ENCODE measurements around the gene TBCK. TPM values are rescaled to one million over a fixed set of nuclear protein-coding genes. Genes with fewer than 3 reads are reported as not detected.

TBCK gene
- total RNA-seq, 1 experiment from 2014 or later, result 25.5 TPM

DNA sequence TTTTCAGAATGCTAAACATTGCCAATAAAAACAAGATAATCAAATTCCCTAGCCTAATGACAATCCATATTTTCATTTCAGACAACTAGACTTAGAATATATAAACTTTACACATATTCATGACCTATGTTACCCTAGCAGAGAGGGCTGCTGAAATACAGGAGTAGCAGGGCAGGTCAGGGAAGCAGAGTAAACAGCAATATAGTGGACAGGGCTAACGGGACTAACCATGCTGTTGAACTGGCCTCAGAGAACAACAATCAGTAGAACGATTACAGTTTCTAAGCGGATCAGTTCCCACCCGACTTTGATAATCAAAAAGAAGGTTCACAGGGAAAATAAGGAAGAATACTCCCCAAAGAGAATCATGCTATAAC is 14.0 kb downstream of the TBCK start:
- H3K4me3 ChIP-seq (ENCODE audit: low read depth, low read length, poor library complexity, severe bottlenecking), result no peak overlapping the region
- intact Hi-C loops (cut with micrococcal nuclease; ENCODE audit: unreplicated experiment), result no loop called here
- POLR2A ChIA-PET (ENCODE audit: low non-redundant PET), result no interaction called here
- H3K36me3 ChIP-seq (ENCODE audit: insufficient read depth, low read length, poor library complexity, severe bottlenecking), result peaks cover 15% of the 10 kb centered on the region
- H3K9me3 ChIP-seq (ENCODE audit: low read depth, low read length, poor library complexity, severe bottlenecking), result no peaks in the 10 kb centered on the region
- no peaks in the 10 kb centered on the region for H3K27me3 ChIP-seq (replicated peaks; ENCODE audit: insufficient read depth, low read depth, low read length, poor library complexity)
- no peak overlapping the region for H3K27ac ChIP-seq (ENCODE audit: low read depth, low read length, poor library complexity, severe bottlenecking)
- no peaks in the 10 kb centered on the region for H3K4me1 ChIP-seq (ENCODE audit: insufficient read depth, low read length, poor library complexity, severe bottlenecking)
- TF ChIP-seq EZH2 (IDR thresholded peaks at IDR 0.05; ENCODE audit: borderline replicate concordance, low read depth, low read length, poor library complexity, severe bottlenecking), result no peak
- TF ChIP-seq, protein P1, sequence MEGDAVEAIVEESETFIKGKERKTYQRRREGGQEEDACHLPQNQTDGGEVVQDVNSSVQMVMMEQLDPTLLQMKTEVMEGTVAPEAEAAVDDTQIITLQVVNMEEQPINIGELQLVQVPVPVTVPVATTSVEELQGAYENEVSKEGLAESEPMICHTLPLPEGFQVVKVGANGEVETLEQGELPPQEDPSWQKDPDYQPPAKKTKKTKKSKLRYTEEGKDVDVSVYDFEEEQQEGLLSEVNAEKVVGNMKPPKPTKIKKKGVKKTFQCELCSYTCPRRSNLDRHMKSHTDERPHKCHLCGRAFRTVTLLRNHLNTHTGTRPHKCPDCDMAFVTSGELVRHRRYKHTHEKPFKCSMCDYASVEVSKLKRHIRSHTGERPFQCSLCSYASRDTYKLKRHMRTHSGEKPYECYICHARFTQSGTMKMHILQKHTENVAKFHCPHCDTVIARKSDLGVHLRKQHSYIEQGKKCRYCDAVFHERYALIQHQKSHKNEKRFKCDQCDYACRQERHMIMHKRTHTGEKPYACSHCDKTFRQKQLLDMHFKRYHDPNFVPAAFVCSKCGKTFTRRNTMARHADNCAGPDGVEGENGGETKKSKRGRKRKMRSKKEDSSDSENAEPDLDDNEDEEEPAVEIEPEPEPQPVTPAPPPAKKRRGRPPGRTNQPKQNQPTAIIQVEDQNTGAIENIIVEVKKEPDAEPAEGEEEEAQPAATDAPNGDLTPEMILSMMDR (conservative IDR thresholded peaks at IDR 0.05; ENCODE audit: low read depth, low read length), result no peak
- DNase-seq (ENCODE audit: low spot score), result no peak
- CTCF ChIA-PET, result no interaction called here
- no TSS peak for BruUV-seq (replicated peaks)

GRCh38 chr4:106301393-106302061 is 14.5 kb downstream of the TBCK start:
- ChIA-PET POLR2A (ENCODE audit: low non-redundant PET) (no interaction called here), CTCF (interaction anchor here (0.6 kb wide), 1 partner anchor 1397 kb away, joined by 5 read pairs; no protein-coding TSS in a partner anchor)
- Histone ChIP-seq H3K9me3 (ENCODE audit: low read depth, low read length, poor library complexity, severe bottlenecking) (no peaks in the 10 kb centered on the region), H3K27ac (ENCODE audit: low read depth, low read length, poor library complexity, severe bottlenecking) (no peak overlapping the region), H3K4me1 (ENCODE audit: insufficient read depth, low read length, poor library complexity, severe bottlenecking) (no peaks in the 10 kb centered on the region), H3K27me3 (replicated peaks; ENCODE audit: insufficient read depth, low read depth, low read length, poor library complexity) (no peaks in the 10 kb centered on the region), H3K36me3 (ENCODE audit: insufficient read depth, low read length, poor library complexity, severe bottlenecking) (peaks cover 10% of the 10 kb centered on the region), H3K4me3 (ENCODE audit: low read depth, low read length, poor library complexity, severe bottlenecking) (no peak overlapping the region)
- intact Hi-C loops (cut with micrococcal nuclease; ENCODE audit: unreplicated experiment), result no loop called here
- no peak for DNase-seq (ENCODE audit: low spot score)
- no peak for TF ChIP-seq EZH2 (IDR thresholded peaks at IDR 0.05; ENCODE audit: borderline replicate concordance, low read depth, low read length, poor library complexity, severe bottlenecking)
- TF ChIP-seq, protein P1 (conservative IDR thresholded peaks at IDR 0.05; ENCODE audit: low read depth, low read length), result no peak
- BruUV-seq (replicated peaks), result no TSS peak

- intact Hi-C loops (cut with micrococcal nuclease; ENCODE audit: unreplicated experiment), result no loop called here
- no TSS peak for BruUV-seq (replicated peaks)
- H3K4me3 ChIP-seq (ENCODE audit: low read depth, low read length, poor library complexity, severe bottlenecking), result no peak overlapping the region
- H3K27ac ChIP-seq (ENCODE audit: low read depth, low read length, poor library complexity, severe bottlenecking), result no peak overlapping the region
- DNase-seq (ENCODE audit: low spot score), result peak; percentile 12
- ChIA-PET CTCF (no interaction called here), POLR2A (ENCODE audit: low non-redundant PET) (no interaction called here)
- no peak for TF ChIP-seq EZH2 (IDR thresholded peaks at IDR 0.05; ENCODE audit: borderline replicate concordance, low read depth, low read length, poor library complexity, severe bottlenecking)
- TF ChIP-seq, protein P1 (conservative IDR thresholded peaks at IDR 0.05; ENCODE audit: low read depth, low read length), result no peak
- no peaks in the 10 kb centered on the region for H3K27me3 ChIP-seq (replicated peaks; ENCODE audit: insufficient read depth, low read depth, low read length, poor library complexity)
- H3K4me1 ChIP-seq (ENCODE audit: insufficient read depth, low read length, poor library complexity, severe bottlenecking), result no peaks in the 10 kb centered on the region
- H3K9me3 ChIP-seq (ENCODE audit: low read depth, low read length, poor library complexity, severe bottlenecking), result no peaks in the 10 kb centered on the region
- H3K36me3 ChIP-seq (ENCODE audit: insufficient read depth, low read length, poor library complexity, severe bottlenecking), result peaks cover 11% of the 10 kb centered on the region
Measured at GRCh38 chr4:106299977-106300376, 16.0 kb downstream of the TBCK start.

All from A673 (cell line).